Glutamatergic neuron (in vitro differentiated cells): Measurements from ENCODE around the gene PPP2R5C. TPM values are rescaled to one million over a fixed set of nuclear protein-coding genes. Genes with fewer than 3 reads are reported as not detected.

Source experiments
- DNase-seq: peaks from one replicate; pipeline ENCODE4 v3.0.0; 2022
- H3K27ac Mint-ChIP-seq: one replicate; pipeline ENCODE4 v1.8.0; 2020; ENCODE audit warnings: mild to moderate bottlenecking, mixed read lengths, inconsistent platforms; ENCODE audit not compliant: unreplicated experiment
- H3K27me3 Mint-ChIP-seq: one replicate; pipeline ENCODE4 v1.8.0; 2020; ENCODE audit warnings: mild to moderate bottlenecking, moderate library complexity, mixed read lengths, inconsistent platforms; ENCODE audit not compliant: unreplicated experiment
- H3K36me3 Mint-ChIP-seq: one replicate; pipeline ENCODE4 v1.8.0; 2020; ENCODE audit warnings: mild to moderate bottlenecking, mixed read lengths, inconsistent platforms; ENCODE audit not compliant: unreplicated experiment
- H3K4me1 Mint-ChIP-seq: one replicate; pipeline ENCODE4 v1.8.0; 2020; ENCODE audit warnings: mild to moderate bottlenecking, low read depth, mixed read lengths, inconsistent platforms; ENCODE audit not compliant: unreplicated experiment
- H3K4me3 Mint-ChIP-seq: one replicate; pipeline ENCODE4 v1.8.0; 2020; ENCODE audit warnings: mild to moderate bottlenecking, mixed read lengths, inconsistent platforms; ENCODE audit not compliant: unreplicated experiment
- H3K9me3 Mint-ChIP-seq: one replicate; pipeline ENCODE4 v1.8.0; 2020; ENCODE audit warnings: mild to moderate bottlenecking, moderate library complexity, mixed read lengths, inconsistent platforms; ENCODE audit not compliant: unreplicated experiment
- total RNA-seq: library from RNA; stranded (reverse); fragmentation: NEBNext Ultra II Directional; extraction: Animal tissue kit (Norgen Biotek cat#: 25700); gene quantifications from one replicate; pipeline ENCODE4 v1.2.1, GENCODE V29; 2021; ENCODE audit not compliant: unreplicated experiment
- TF ChIP-seq, protein P1 (sequence below): fragments of 200-600 bp; sonication (generic); IDR thresholded peaks from one replicate; pipeline ENCODE4 v1.5.0; 2021; ENCODE audit not compliant: partially characterized antibody, unreplicated experiment

The PPP2R5C gene
- total RNA-seq, 1 donor from 2014 or later, result 116 TPM

DNA sequence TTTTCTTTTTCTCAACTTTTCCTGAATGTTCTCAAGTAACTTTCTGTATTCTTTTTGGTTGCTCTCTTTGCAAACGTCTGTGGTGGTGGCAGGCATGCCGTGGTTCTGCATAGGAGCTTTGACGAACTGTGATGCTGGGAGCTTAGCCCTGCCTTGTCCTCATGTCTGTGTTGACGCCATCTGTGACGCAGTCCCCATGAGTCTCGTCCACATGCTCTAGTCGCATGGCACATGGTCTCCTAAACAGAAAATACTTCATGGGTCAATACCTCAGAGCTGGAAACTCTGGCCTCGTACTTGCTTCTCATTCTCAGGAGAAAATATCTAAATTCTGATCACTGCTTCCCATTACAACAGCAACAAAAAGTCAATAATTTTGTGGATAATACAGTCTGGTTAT lies 152.6 kb downstream of the PPP2R5C start:
- peak; percentile 55 for DNase-seq
- TF ChIP-seq, protein P1, sequence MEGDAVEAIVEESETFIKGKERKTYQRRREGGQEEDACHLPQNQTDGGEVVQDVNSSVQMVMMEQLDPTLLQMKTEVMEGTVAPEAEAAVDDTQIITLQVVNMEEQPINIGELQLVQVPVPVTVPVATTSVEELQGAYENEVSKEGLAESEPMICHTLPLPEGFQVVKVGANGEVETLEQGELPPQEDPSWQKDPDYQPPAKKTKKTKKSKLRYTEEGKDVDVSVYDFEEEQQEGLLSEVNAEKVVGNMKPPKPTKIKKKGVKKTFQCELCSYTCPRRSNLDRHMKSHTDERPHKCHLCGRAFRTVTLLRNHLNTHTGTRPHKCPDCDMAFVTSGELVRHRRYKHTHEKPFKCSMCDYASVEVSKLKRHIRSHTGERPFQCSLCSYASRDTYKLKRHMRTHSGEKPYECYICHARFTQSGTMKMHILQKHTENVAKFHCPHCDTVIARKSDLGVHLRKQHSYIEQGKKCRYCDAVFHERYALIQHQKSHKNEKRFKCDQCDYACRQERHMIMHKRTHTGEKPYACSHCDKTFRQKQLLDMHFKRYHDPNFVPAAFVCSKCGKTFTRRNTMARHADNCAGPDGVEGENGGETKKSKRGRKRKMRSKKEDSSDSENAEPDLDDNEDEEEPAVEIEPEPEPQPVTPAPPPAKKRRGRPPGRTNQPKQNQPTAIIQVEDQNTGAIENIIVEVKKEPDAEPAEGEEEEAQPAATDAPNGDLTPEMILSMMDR, result no peak
- H3K27me3 Mint-ChIP-seq, result peaks cover 5% of the 10 kb centered on the region
- H3K27ac Mint-ChIP-seq, result peak overlapping the region; percentile 84
- H3K4me3 Mint-ChIP-seq, result peak overlapping the region; percentile 41
- H3K9me3 Mint-ChIP-seq, result peaks cover 12% of the 10 kb centered on the region
- H3K4me1 Mint-ChIP-seq, result peaks cover 57% of the 10 kb centered on the region
- H3K36me3 Mint-ChIP-seq, result no peaks in the 10 kb centered on the region

DNA sequence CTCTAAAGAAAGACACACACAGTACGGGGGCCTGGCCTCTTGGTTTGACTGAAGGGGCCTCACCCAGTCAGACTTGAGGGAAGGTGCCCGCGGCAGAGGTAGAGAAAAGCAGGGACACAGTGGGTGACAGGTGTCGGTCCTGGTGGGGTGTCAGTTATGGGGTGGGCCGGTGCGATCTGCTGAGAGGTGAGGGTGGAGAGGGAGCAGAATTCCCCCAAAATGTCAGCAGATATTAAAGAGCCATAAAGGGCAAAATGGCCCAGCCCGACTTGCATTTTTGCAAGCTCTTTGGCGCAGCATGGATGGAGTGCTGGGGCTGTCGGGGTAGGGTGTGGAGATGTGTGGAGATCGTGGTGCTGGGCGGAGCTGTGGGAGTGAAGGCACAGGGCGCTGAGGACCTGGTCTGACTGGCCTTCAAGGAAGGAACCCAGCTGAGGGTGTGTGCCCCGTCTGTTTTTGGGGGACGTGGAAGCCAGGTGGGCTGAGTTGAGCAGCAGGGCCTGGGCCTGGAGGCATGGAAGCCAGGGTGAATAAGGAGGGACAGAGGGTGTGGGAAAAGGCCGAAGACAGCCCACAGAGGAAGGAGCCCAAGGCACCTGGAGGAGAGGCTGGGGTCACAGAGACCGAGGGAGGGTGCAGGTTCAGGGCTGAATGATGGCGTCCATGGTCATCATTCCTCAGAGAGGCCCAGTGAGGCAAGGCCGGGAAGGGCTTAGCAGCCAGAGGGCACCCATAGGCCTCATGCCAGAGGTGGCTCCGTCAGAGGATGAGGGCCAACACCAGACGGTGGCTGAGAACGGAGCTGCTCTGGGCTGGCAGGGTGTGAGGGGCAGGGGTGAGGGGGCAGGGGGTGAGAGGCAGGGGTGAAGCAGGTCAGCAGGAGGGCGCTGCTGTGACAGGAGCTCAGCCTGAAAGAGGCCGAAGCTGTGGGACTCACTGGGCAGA lies 154.6 kb downstream of the PPP2R5C start:
- Mint-ChIP-seq H3K27ac (peak overlapping the region; percentile 85), H3K4me1 (peaks cover 58% of the 10 kb centered on the region), H3K4me3 (peak overlapping the region; percentile 6), H3K27me3 (peaks cover 2% of the 10 kb centered on the region), H3K9me3 (peaks cover 14% of the 10 kb centered on the region), H3K36me3 (no peaks in the 10 kb centered on the region)
- TF ChIP-seq, protein P1, result no peak
- DNase-seq, result no peak

DNA sequence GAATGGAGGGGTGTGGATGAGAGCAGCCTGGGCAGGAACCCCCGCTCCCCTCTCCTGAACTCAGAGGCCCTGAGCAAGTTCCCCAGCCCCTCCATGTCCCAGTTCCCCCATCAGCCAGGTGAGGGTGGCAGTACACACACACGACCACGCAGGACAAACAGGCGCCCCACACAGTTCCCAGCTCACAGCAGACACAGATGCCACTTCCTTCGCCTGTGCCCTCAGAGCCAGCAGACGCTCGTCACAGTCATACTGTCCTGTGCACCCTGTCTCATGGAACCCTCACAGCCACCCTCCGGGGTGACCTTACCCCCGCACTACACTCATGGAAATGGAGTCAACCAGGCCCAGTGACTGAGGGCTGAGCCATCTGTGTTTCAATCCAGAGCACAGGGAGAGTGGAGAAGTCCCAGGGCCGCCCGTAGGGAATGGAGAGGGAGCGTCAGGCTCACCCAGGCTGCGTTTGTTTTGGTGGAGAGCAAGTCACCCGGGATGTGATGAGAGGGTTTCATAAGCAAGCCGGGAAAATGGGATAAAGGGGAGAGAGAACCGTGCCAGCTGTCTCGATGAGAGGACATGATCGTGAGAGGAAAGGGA lies 155.4 kb downstream of the PPP2R5C start:
- H3K27ac Mint-ChIP-seq, result peak overlapping the region; percentile 85

DNA sequence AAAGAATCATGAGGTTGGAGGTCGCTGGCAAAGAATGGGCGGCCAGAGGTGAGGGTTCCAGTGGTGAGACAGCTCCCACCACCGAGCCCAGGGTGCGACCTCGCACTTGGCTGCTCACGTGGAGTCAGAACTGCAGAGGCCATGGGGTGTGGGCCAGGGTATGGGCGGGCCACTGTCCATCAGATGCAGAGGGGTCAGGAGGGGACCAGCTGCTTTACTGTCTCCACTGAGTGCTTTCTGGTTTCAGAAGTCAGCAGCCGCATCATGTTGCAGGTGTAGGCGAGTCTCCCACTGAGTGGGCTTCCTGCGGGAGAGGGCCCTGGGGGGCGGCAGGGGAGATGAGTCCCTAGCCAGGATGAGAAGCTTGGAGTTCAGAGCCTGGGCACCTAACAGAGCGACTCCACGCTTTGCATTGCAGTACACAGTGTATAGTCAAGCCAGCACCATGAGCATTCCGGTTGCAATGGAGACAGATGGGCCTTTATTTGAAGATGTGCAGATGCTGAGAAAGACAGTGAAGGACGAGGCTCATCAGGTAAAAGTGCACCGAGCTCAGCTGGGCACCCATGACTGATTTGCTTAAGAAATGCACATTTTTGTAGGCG lies 156.0 kb downstream of the PPP2R5C start:
- Mint-ChIP-seq H3K9me3 (peaks cover 14% of the 10 kb centered on the region), H3K27ac (peak overlapping the region; percentile 85), H3K36me3 (no peaks in the 10 kb centered on the region), H3K4me1 (peaks cover 50% of the 10 kb centered on the region), H3K27me3 (peaks cover 2% of the 10 kb centered on the region), H3K4me3 (peak overlapping the region; percentile 45)
- TF ChIP-seq, protein P1, result no peak
- DNase-seq, result peak; percentile 48

More for the DNA sequence above, 155.4 kb downstream of the PPP2R5C start:
- no peak for DNase-seq
- Mint-ChIP-seq H3K4me3 (peak overlapping the region; percentile 45), H3K4me1 (peaks cover 56% of the 10 kb centered on the region), H3K27me3 (peaks cover 2% of the 10 kb centered on the region), H3K36me3 (no peaks in the 10 kb centered on the region), H3K9me3 (peaks cover 14% of the 10 kb centered on the region)
- TF ChIP-seq, protein P1, result no peak
